DND-41 (cell line): ENCODE data around the gene AACS.

ENCODE experiments used
- ATAC-seq: fragments of 200-7000 bp; cut with Tn5 transposase; 3 replicates; pipeline ENCODE4 v1.9.1; 2021; ENCODE audit warnings: low read depth; ENCODE audit not compliant: insufficient read depth
- DNase-seq: peaks from one replicate; pipeline ENCODE4 v3.0.0-alpha.2; 2020
- H2AFZ ChIP-seq: 2 replicates; pipeline ENCODE4 v1.6.0; 2012; ENCODE audit warnings: low read depth, low read length
- H3K27ac ChIP-seq: 2 replicates; pipeline ENCODE4 v1.5.1; 2012; ENCODE audit warnings: low read length, inconsistent platforms
- H3K27me3 ChIP-seq: fragments of 200-600 bp; sonication (generic); 2 replicates; pipeline ENCODE4 v1.6.0; 2012; ENCODE audit warnings: low read length, mild to moderate bottlenecking, inconsistent platforms; ENCODE audit not compliant: insufficient read depth, poor library complexity
- H3K36me3 ChIP-seq: 2 replicates; pipeline ENCODE4 v1.5.1; 2012; ENCODE audit warnings: low read length, inconsistent platforms; ENCODE audit not compliant: insufficient read depth
- H3K4me1 ChIP-seq: 2 replicates; pipeline ENCODE4 v1.5.1; 2012; ENCODE audit warnings: mild to moderate bottlenecking, low read length; ENCODE audit not compliant: insufficient read depth
- H3K4me2 ChIP-seq: 2 replicates; pipeline ENCODE4 v1.6.0; 2012; ENCODE audit warnings: mild to moderate bottlenecking, moderate library complexity, low read length, inconsistent platforms; ENCODE audit not compliant: insufficient read depth
- H3K4me3 ChIP-seq, 2 experiments: fragments of 200-600 bp in 1 of 2; shearing (Covaris generic) in 1 of 2; 2 replicates each; pipeline ENCODE4 v1.5.1; 2012 to 2016; ENCODE audit warnings: inconsistent platforms in 2 of 2, low read length in 2 of 2, mild to moderate bottlenecking in 2 of 2, low read depth in 1 of 2, moderate library complexity in 1 of 2
- H3K79me2 ChIP-seq: 2 replicates; pipeline ENCODE4 v1.6.0; 2012; ENCODE audit warnings: low read length, inconsistent platforms; ENCODE audit not compliant: insufficient read depth
- H3K9ac ChIP-seq: 2 replicates; pipeline ENCODE4 v1.6.0; 2012; ENCODE audit warnings: low read depth, mild to moderate bottlenecking, inconsistent platforms, low read length, moderate library complexity
- H3K9me3 ChIP-seq: 2 replicates; pipeline ENCODE4 v1.5.1; 2012; ENCODE audit warnings: low read length, moderate library complexity, mild to moderate bottlenecking, inconsistent platforms; ENCODE audit not compliant: insufficient read depth, severe bottlenecking
- H4K20me1 ChIP-seq: 2 replicates; pipeline ENCODE4 v1.6.0; 2012; ENCODE audit warnings: low read length; ENCODE audit not compliant: insufficient read depth
- EZH2 ChIP-seq: IDR thresholded peaks from 3 replicates; pipeline ENCODE4 v1.6.1; 2012; ENCODE audit warnings: borderline replicate concordance, low read depth, mild to moderate bottlenecking, moderate library complexity, low read length, inconsistent platforms; ENCODE audit not compliant: severe bottlenecking
- TF ChIP-seq, protein P1 (sequence below): IDR thresholded peaks from 2 replicates; pipeline ENCODE4 v1.5.1; 2012; ENCODE audit warnings: borderline replicate concordance, low read length, moderate library complexity, mild to moderate bottlenecking; ENCODE audit not compliant: poor library complexity, severe bottlenecking; ENCODE audit errors: extremely low read depth

Gene AACS

DNA sequence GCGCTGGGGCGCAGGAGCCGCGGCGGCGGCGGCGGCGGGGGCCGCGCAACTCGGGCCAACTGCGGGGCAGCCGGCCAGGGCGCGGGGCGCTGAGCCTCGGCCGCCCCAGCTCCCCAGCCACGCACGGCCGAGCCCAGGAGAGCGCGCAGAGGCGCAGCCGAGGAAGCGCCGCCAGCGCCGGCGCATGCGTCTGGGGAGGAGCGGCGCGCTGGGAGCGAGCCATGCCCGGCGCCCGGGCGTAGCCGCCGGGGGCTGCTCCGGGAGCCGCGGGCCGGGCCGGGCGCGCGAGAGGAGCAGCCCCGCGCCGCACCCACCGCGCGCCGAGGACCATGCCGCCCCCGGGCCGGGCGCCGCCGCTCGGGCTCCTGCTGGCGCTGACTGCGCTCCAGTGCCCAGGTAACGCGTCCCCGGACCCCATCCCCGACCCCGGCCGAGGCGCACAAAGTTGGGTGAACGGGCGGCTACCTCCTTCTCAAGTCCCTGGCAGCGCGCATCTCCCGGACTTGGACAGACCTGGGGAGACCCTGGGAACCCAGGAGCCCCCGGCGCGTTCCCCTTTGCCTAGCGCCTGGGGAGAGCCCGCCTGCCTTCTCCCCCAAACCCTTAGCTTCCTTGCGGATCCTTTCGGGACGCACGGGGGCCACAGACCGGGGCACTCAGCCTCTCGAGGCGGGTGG lies 121.4 kb downstream of the AACS start:
- DNase-seq, result no peak
- no peak overlapping the region for H3K9ac ChIP-seq
- H3K36me3 ChIP-seq, result no peaks in the 10 kb centered on the region
- H3K4me3 ChIP-seq, result 0 out of 4 replicates have a peak overlapping the region, but pooled peaks of 1 of the 2 experiments have one; percentile 33
- peaks cover 5% of the 10 kb centered on the region; the same call in 1 of the 2 replicates for H4K20me1 ChIP-seq
- no peak overlapping the region for H3K27ac ChIP-seq
- H3K9me3 ChIP-seq, result no peaks in the 10 kb centered on the region
- H3K4me2 ChIP-seq, result peak overlapping the region; percentile 50; the same call in 1 of the 2 replicates
- peaks cover 8% of the 10 kb centered on the region; the same call in 1 of the 2 replicates for H3K4me1 ChIP-seq
- no peaks in the 10 kb centered on the region for H3K79me2 ChIP-seq
- peak; percentile 18; the same call in 1 of the 3 replicates for ATAC-seq
- H3K27me3 ChIP-seq, result peaks cover 49% of the 10 kb centered on the region
- no peak overlapping the region for H2AFZ ChIP-seq
- TF ChIP-seq, protein P1, sequence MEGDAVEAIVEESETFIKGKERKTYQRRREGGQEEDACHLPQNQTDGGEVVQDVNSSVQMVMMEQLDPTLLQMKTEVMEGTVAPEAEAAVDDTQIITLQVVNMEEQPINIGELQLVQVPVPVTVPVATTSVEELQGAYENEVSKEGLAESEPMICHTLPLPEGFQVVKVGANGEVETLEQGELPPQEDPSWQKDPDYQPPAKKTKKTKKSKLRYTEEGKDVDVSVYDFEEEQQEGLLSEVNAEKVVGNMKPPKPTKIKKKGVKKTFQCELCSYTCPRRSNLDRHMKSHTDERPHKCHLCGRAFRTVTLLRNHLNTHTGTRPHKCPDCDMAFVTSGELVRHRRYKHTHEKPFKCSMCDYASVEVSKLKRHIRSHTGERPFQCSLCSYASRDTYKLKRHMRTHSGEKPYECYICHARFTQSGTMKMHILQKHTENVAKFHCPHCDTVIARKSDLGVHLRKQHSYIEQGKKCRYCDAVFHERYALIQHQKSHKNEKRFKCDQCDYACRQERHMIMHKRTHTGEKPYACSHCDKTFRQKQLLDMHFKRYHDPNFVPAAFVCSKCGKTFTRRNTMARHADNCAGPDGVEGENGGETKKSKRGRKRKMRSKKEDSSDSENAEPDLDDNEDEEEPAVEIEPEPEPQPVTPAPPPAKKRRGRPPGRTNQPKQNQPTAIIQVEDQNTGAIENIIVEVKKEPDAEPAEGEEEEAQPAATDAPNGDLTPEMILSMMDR, result no peak
- TF ChIP-seq EZH2, result no peak

DNA sequence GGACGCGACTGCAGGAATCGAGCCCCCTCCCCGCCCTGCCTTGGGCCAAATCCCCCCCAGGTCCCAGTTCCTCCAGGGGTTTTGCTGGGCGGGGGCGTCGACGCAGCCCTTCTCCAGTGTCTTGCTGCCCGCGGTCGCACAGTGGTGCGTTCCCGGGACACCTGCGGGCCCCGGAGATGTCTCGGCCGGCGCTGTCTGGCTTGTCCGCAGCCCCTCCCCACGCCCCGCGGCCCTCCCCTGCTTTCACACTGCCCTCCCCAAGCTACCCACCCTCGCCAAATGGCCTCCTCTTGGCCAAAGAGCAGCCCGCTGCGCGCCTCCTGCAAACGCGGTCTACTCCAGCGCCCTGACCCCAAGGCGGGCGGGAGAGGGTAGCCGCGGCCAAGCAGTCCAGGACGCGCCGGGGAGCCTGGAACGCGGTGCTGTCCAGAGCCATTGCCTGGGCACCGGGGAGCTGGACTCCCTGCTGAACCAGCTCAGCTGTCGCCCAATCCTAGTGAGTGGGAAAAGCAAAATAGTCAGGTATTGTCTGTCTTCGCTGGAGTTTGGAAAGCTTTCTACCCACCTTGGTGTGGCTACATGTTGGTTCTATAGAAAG lies 122.0 kb downstream of the AACS start:
- Histone ChIP-seq H3K4me1 (peaks cover 8% of the 10 kb centered on the region; the same call in 1 of the 2 replicates), H3K4me2 (peak overlapping the region; percentile 50; the same call in 1 of the 2 replicates), H3K9me3 (no peaks in the 10 kb centered on the region), H3K4me3 (no peak overlapping the region), H3K36me3 (no peaks in the 10 kb centered on the region), H3K27ac (no peak overlapping the region), H3K27me3 (peaks cover 49% of the 10 kb centered on the region), H3K9ac (no peak overlapping the region), H2AFZ (no peak overlapping the region), H4K20me1 (peaks cover 5% of the 10 kb centered on the region; the same call in 1 of the 2 replicates), H3K79me2 (no peaks in the 10 kb centered on the region)
- DNase-seq (no peak), ATAC-seq (no peak)
- TF ChIP-seq, protein P1, result no peak
- TF ChIP-seq EZH2, result no peak

DNA sequence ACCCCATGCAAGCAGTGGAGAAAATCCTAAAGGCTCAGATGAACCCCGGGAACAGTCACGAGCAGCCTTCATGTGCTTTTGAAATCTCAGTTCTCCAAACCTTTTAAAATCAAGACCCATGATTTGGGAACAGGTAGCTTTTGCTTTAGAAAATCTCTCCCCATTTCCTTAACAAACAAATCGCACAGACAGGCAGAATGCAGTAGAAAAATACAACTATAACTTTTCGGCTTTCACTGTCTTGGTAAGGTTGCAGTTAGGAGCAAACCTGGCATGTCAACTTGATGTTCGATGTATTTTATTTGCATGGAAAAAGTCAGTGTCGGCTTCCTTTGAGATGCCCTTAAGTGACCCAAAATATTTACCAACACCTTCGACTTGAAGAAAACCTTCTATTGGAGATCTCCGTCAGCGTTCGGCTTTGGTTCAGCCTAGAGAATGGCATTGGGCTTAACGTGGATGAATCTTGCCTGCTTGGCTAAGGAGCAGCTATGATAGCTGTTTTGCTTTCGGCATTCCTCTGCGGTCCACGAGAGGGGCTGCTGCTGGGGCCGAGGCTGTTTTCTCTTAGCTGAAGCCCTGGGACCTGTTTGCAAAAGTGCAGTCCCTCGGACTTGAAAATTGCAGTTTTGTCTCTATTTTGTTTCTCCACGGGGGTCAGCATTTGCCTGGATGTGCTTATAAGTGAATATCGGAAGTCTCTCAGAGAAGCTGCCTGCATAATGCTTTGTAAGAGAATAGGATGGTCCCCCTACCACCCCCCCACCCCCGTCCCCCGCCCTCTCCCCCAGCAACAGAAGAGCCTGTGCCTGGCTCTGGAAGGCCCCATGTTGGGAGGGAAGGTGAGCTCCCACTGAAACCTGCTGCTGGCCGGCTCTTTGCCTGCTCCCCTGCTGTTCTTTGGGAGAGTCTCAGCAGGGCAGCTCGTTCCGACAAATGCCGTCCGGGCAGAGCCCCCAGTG lies 122.8 kb downstream of the AACS start:
- peaks cover 5% of the 10 kb centered on the region; the same call in 1 of the 2 replicates for H4K20me1 ChIP-seq
- peaks cover 49% of the 10 kb centered on the region for H3K27me3 ChIP-seq
- H3K4me1 ChIP-seq, result peaks cover 5% of the 10 kb centered on the region; the same call in 1 of the 2 replicates

More for the DNA sequence above, 122.8 kb downstream of the AACS start:
- Histone ChIP-seq H3K9me3 (no peaks in the 10 kb centered on the region), H3K4me2 (no peak overlapping the region), H2AFZ (no peak overlapping the region), H3K36me3 (no peaks in the 10 kb centered on the region), H3K27ac (no peak overlapping the region), H3K4me3 (no peak overlapping the region), H3K79me2 (no peaks in the 10 kb centered on the region), H3K9ac (no peak overlapping the region)
- ATAC-seq (no peak), DNase-seq (no peak)
- peak; percentile 35 for TF ChIP-seq EZH2
- TF ChIP-seq, protein P1, result no peak
